Measurements from ENCODE around the gene TNFSF18.

DNA sequence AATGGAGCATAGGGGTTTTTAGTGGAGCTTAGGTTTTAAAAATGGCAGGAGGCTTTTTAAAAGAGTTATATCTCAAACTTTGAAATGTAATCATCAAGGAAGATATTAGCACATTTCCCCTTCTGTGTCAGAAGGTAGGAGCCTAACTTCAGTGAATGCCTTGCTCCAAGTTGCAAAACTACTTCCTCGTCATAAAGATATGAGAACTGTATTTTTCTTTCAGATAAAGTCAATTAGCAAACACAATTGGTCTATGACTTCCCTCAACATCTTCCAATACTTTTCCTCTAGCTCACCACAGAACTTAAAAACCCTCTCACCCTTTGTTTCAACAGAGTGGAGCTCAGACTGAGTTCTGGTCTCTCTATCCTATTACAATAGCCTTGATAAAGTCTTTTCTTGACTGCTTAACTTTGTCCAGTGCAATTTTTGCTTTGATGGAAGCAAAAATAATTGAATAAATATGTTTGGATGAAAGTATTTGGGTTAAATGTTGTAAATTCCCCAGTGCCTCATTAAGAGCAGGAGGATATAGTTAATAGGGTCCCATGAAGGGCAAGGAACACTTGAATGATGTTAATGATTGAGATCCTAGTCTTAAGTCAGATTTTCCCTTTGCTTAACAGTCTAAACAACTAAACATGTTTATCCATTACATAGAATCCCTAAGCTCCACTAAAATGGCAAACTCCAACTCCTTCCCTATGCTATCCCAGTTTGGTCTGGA lies 58.9 kb downstream of the TNFSF18 start:
- no peak for TF ChIP-seq POLR2AphosphoS5 (IDR thresholded peaks at IDR 0.05; ENCODE audit: low read depth, low read length)
- TF ChIP-seq REST (IDR thresholded peaks at IDR 0.05; ENCODE audit: insufficient read depth in 1 of 2, low read depth in 2 of 2, low read length in 2 of 2), result no peak
- TF ChIP-seq TAF1 (IDR thresholded peaks at IDR 0.05; ENCODE audit: borderline replicate concordance, insufficient read depth, low read length), result no peak
- TF ChIP-seq SIN3A (IDR thresholded peaks at IDR 0.05; ENCODE audit: borderline replicate concordance, insufficient read depth, low read length), result no peak
